Astrocyte (in vitro differentiated cells and primary cell): ENCODE data around the gene GRIK5. TPM values are rescaled to one million over a fixed set of nuclear protein-coding genes. Genes with fewer than 3 reads are reported as not detected.

Experiments used
- DNase-seq: peaks from one replicate; pipeline ENCODE4 v3.0.0-alpha.2; 2010; ENCODE audit warnings: low read depth
- FAIRE-seq: peaks from 2 replicates; lab custom pipeline; 2011; peaks lifted over from hg19 to GRCh38; lab: Jason Lieb, UNC
- H2AFZ ChIP-seq: 2 replicates; pipeline ENCODE4 v1.6.0; 2012; ENCODE audit warnings: low read depth, low read length, inconsistent platforms
- H3K27ac ChIP-seq: 2 replicates; pipeline ENCODE4 v1.5.1; 2011; ENCODE audit warnings: low read depth, low read length, inconsistent platforms
- H3K27me3 ChIP-seq: 2 replicates; pipeline ENCODE4 v1.6.0; 2011; ENCODE audit warnings: low read length, inconsistent platforms; ENCODE audit not compliant: insufficient read depth
- H3K36me3 ChIP-seq: 2 replicates; pipeline ENCODE4 v1.5.1; 2011; ENCODE audit warnings: low read length, inconsistent platforms; ENCODE audit not compliant: insufficient read depth
- H3K4me1 ChIP-seq: 2 replicates; pipeline ENCODE4 v1.5.1; 2011; ENCODE audit warnings: low read length, inconsistent platforms; ENCODE audit not compliant: insufficient read depth
- H3K4me2 ChIP-seq: 2 replicates; pipeline ENCODE4 v1.6.0; 2012; ENCODE audit warnings: low read length, inconsistent platforms
- H3K4me3 ChIP-seq: 2 replicates; pipeline ENCODE4 v1.5.1; 2011; ENCODE audit warnings: low read depth, mild to moderate bottlenecking, low read length, inconsistent platforms; ENCODE audit not compliant: insufficient read depth
- H3K79me2 ChIP-seq: 2 replicates; pipeline ENCODE4 v1.6.0; 2012; ENCODE audit warnings: mild to moderate bottlenecking, low read length, inconsistent platforms; ENCODE audit not compliant: insufficient read depth
- H3K9ac ChIP-seq: 2 replicates; pipeline ENCODE4 v1.6.0; 2012; ENCODE audit warnings: mild to moderate bottlenecking, low read length, inconsistent platforms
- H3K9me3 ChIP-seq: 2 replicates; pipeline ENCODE4 v1.5.1; 2012; ENCODE audit warnings: low read depth, mild to moderate bottlenecking, low read length, inconsistent platforms; ENCODE audit not compliant: insufficient read depth
- H4K20me1 ChIP-seq: 2 replicates; pipeline ENCODE4 v1.6.0; 2012; ENCODE audit warnings: low read length, inconsistent platforms; ENCODE audit not compliant: insufficient read depth
- H3K27ac Mint-ChIP-seq: one replicate; pipeline ENCODE4 v1.8.0; 2021; ENCODE audit warnings: mild to moderate bottlenecking, mixed read lengths; ENCODE audit not compliant: unreplicated experiment
- H3K27me3 Mint-ChIP-seq: one replicate; pipeline ENCODE4 v1.8.0; 2021; ENCODE audit warnings: low read depth, mixed read lengths; ENCODE audit not compliant: unreplicated experiment
- H3K36me3 Mint-ChIP-seq: one replicate; pipeline ENCODE4 v1.8.0; 2021; ENCODE audit warnings: low read depth, mixed read lengths; ENCODE audit not compliant: unreplicated experiment
- H3K4me1 Mint-ChIP-seq: one replicate; pipeline ENCODE4 v1.8.0; 2021; ENCODE audit warnings: low read depth, mixed read lengths; ENCODE audit not compliant: unreplicated experiment
- H3K4me3 Mint-ChIP-seq: one replicate; pipeline ENCODE4 v1.8.0; 2021; ENCODE audit warnings: mild to moderate bottlenecking, moderate library complexity, mixed read lengths; ENCODE audit not compliant: unreplicated experiment
- H3K9me3 Mint-ChIP-seq: one replicate; pipeline ENCODE4 v1.8.0; 2021; ENCODE audit warnings: mild to moderate bottlenecking, mixed read lengths; ENCODE audit not compliant: unreplicated experiment
- EZH2 ChIP-seq: IDR thresholded peaks from 2 replicates; pipeline ENCODE4 v1.6.1; 2012; ENCODE audit warnings: mild to moderate bottlenecking, low read length, inconsistent platforms; ENCODE audit not compliant: insufficient read depth
- total RNA-seq: library from RNA; stranded (reverse); gene quantifications from 2 replicates; pipeline ENCODE4 v1.2.1, GENCODE V29; 2021
- TF ChIP-seq, protein P1 (sequence below): IDR thresholded peaks from 2 replicates; pipeline ENCODE4 v1.5.1; 2011; ENCODE audit warnings: low read depth, mild to moderate bottlenecking, inconsistent platforms, low read length, moderate library complexity; ENCODE audit not compliant: insufficient read depth

Gene GRIK5
- total RNA-seq, 1 donor from 2014 or later: 9.2 TPM

GRCh38 chr19:42030645-42031440 is 39.2 kb downstream of the GRIK5 start:
- Histone ChIP-seq H3K9ac (no peak overlapping the region), H3K27me3 (peaks cover 3% of the 10 kb centered on the region), H3K36me3 (no peaks in the 10 kb centered on the region), H3K27ac (no peak overlapping the region), H4K20me1 (no peaks in the 10 kb centered on the region), H3K4me1 (no peaks in the 10 kb centered on the region), H2AFZ (no peak overlapping the region), H3K4me3 (no peak overlapping the region), H3K9me3 (no peaks in the 10 kb centered on the region), H3K79me2 (no peaks in the 10 kb centered on the region), H3K4me2 (no peak overlapping the region)
- H3K27me3 Mint-ChIP-seq: peaks cover 9% of the 10 kb centered on the region
- H3K9me3 Mint-ChIP-seq: no peaks in the 10 kb centered on the region
- no peak overlapping the region for H3K27ac Mint-ChIP-seq
- no peaks in the 10 kb centered on the region for H3K4me1 Mint-ChIP-seq
- no peak overlapping the region for H3K4me3 Mint-ChIP-seq
- DNase-seq (no peak), FAIRE-seq (no peak)
- TF ChIP-seq EZH2: no peak
- TF ChIP-seq, protein P1, sequence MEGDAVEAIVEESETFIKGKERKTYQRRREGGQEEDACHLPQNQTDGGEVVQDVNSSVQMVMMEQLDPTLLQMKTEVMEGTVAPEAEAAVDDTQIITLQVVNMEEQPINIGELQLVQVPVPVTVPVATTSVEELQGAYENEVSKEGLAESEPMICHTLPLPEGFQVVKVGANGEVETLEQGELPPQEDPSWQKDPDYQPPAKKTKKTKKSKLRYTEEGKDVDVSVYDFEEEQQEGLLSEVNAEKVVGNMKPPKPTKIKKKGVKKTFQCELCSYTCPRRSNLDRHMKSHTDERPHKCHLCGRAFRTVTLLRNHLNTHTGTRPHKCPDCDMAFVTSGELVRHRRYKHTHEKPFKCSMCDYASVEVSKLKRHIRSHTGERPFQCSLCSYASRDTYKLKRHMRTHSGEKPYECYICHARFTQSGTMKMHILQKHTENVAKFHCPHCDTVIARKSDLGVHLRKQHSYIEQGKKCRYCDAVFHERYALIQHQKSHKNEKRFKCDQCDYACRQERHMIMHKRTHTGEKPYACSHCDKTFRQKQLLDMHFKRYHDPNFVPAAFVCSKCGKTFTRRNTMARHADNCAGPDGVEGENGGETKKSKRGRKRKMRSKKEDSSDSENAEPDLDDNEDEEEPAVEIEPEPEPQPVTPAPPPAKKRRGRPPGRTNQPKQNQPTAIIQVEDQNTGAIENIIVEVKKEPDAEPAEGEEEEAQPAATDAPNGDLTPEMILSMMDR: no peak
- H3K36me3 Mint-ChIP-seq: no peaks in the 10 kb centered on the region

GRCh38 chr19:42028304-42029216 is 41.4 kb downstream of the GRIK5 start:
- H3K36me3 ChIP-seq: no peaks in the 10 kb centered on the region
- no peak overlapping the region for H3K4me3 ChIP-seq
- H3K4me2 ChIP-seq: no peak overlapping the region
- no peak overlapping the region for H3K9ac ChIP-seq
- peaks cover 5% of the 10 kb centered on the region for H3K4me1 ChIP-seq
- no peak overlapping the region for H3K27ac ChIP-seq
- no peak overlapping the region for H2AFZ ChIP-seq
- H4K20me1 ChIP-seq: peaks cover 5% of the 10 kb centered on the region
- Mint-ChIP-seq H3K9me3 (no peaks in the 10 kb centered on the region), H3K36me3 (peaks cover 4% of the 10 kb centered on the region), H3K27me3 (peaks cover 10% of the 10 kb centered on the region), H3K4me3 (no peak overlapping the region), H3K27ac (no peak overlapping the region), H3K4me1 (peaks cover 13% of the 10 kb centered on the region)
- TF ChIP-seq, protein P1: peak; percentile 33
- no peak for TF ChIP-seq EZH2
- FAIRE-seq (no peak), DNase-seq (no peak)
- H3K9me3 ChIP-seq: no peaks in the 10 kb centered on the region
- H3K27me3 ChIP-seq: peaks cover 3% of the 10 kb centered on the region
- H3K79me2 ChIP-seq: no peaks in the 10 kb centered on the region
